ENCODE results near the gene FRY. TPM values are rescaled to one million over a fixed set of nuclear protein-coding genes. Genes with fewer than 3 reads are reported as not detected.

The FRY gene
- total RNA-seq, 1 experiment from 2014 or later = 4.7 TPM

GRCh38 chr13:32031815-32032370 lies 319 bp downstream of the FRY start:
- peak overlapping the region; percentile 81 for H3K4me2 ChIP-seq
- intact Hi-C loops (cut with micrococcal nuclease; ENCODE audit: unreplicated experiment) = no loop called here
- DNase-seq = no peak
- BruUV-seq (replicated peaks) = no TSS peak
- peaks cover 10% of the 10 kb centered on the region for H3F3A ChIP-seq (ENCODE audit: insufficient read depth, low read depth)
- no peaks in the 10 kb centered on the region for H4K20me1 ChIP-seq (ENCODE audit: insufficient read depth)
- no peaks in the 10 kb centered on the region for H3K36me3 ChIP-seq (ENCODE audit: low read depth)
- H2AFZ ChIP-seq = peak overlapping the region; percentile 90
- ChIA-PET CTCF (interaction anchor here (0.7 kb wide), 1 partner anchor 118 kb away, joined by 22 read pairs; no protein-coding TSS in a partner anchor), POLR2A (ENCODE audit: unreplicated experiment) (interaction anchor here (0.6 kb wide), 1 partner anchor 713 kb away, joined by 4 read pairs; no protein-coding TSS in a partner anchor)
- no peaks in the 10 kb centered on the region for H3K9me3 ChIP-seq (ENCODE audit: insufficient read depth, low read depth)
- peak overlapping the region; percentile 78 for H3K4me3 ChIP-seq
- no peaks in the 10 kb centered on the region for H3K9me2 ChIP-seq (ENCODE audit: insufficient read depth)
- TF ChIP-seq, protein P1, sequence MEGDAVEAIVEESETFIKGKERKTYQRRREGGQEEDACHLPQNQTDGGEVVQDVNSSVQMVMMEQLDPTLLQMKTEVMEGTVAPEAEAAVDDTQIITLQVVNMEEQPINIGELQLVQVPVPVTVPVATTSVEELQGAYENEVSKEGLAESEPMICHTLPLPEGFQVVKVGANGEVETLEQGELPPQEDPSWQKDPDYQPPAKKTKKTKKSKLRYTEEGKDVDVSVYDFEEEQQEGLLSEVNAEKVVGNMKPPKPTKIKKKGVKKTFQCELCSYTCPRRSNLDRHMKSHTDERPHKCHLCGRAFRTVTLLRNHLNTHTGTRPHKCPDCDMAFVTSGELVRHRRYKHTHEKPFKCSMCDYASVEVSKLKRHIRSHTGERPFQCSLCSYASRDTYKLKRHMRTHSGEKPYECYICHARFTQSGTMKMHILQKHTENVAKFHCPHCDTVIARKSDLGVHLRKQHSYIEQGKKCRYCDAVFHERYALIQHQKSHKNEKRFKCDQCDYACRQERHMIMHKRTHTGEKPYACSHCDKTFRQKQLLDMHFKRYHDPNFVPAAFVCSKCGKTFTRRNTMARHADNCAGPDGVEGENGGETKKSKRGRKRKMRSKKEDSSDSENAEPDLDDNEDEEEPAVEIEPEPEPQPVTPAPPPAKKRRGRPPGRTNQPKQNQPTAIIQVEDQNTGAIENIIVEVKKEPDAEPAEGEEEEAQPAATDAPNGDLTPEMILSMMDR (conservative IDR thresholded peaks at IDR 0.05) = no peak
- no peak for TF ChIP-seq EZH2 (IDR thresholded peaks at IDR 0.05; ENCODE audit: low read depth)
- no peaks in the 10 kb centered on the region for H3K79me2 ChIP-seq (ENCODE audit: low read depth)
- peaks cover 30% of the 10 kb centered on the region for H3K4me1 ChIP-seq (replicated peaks; ENCODE audit: insufficient read depth)
- H3K27ac ChIP-seq = no peak overlapping the region
- H3K27me3 ChIP-seq (ENCODE audit: insufficient read depth, low read depth) = no peaks in the 10 kb centered on the region

GRCh38 chr13:32032759-32033158 lies 1.2 kb downstream of the FRY start:
- TF ChIP-seq EZH2 (IDR thresholded peaks at IDR 0.05; ENCODE audit: low read depth) = no peak
- TF ChIP-seq, protein P1 (conservative IDR thresholded peaks at IDR 0.05) = no peak
- Histone ChIP-seq H4K20me1 (ENCODE audit: insufficient read depth) (no peaks in the 10 kb centered on the region), H2AFZ (no peak overlapping the region), H3F3A (ENCODE audit: insufficient read depth, low read depth) (peaks cover 10% of the 10 kb centered on the region), H3K4me2 (no peak overlapping the region), H3K36me3 (ENCODE audit: low read depth) (no peaks in the 10 kb centered on the region), H3K4me3 (no peak overlapping the region), H3K27ac (no peak overlapping the region), H3K9me2 (ENCODE audit: insufficient read depth) (no peaks in the 10 kb centered on the region), H3K79me2 (ENCODE audit: low read depth) (no peaks in the 10 kb centered on the region), H3K4me1 (replicated peaks; ENCODE audit: insufficient read depth) (peaks cover 30% of the 10 kb centered on the region), H3K9me3 (ENCODE audit: insufficient read depth, low read depth) (no peaks in the 10 kb centered on the region), H3K27me3 (ENCODE audit: insufficient read depth, low read depth) (no peaks in the 10 kb centered on the region)
- CTCF ChIA-PET = no interaction called here
- no TSS peak for BruUV-seq (replicated peaks)
- DNase-seq = no peak
- POLR2A ChIA-PET (ENCODE audit: unreplicated experiment) = no interaction called here
- intact Hi-C loops (cut with micrococcal nuclease; ENCODE audit: unreplicated experiment) = no loop called here

- Histone ChIP-seq H3F3A (ENCODE audit: insufficient read depth, low read depth) (peaks cover 10% of the 10 kb centered on the region), H3K36me3 (ENCODE audit: low read depth) (no peaks in the 10 kb centered on the region), H4K20me1 (ENCODE audit: insufficient read depth) (no peaks in the 10 kb centered on the region), H3K4me1 (replicated peaks; ENCODE audit: insufficient read depth) (peaks cover 30% of the 10 kb centered on the region), H3K79me2 (ENCODE audit: low read depth) (no peaks in the 10 kb centered on the region), H3K9me2 (ENCODE audit: insufficient read depth) (no peaks in the 10 kb centered on the region), H3K4me2 (no peak overlapping the region), H3K4me3 (no peak overlapping the region), H3K9me3 (ENCODE audit: insufficient read depth, low read depth) (no peaks in the 10 kb centered on the region), H2AFZ (no peak overlapping the region), H3K27ac (no peak overlapping the region), H3K27me3 (ENCODE audit: insufficient read depth, low read depth) (no peaks in the 10 kb centered on the region)
- intact Hi-C loops (cut with micrococcal nuclease; ENCODE audit: unreplicated experiment) = no loop called here
- POLR2A ChIA-PET (ENCODE audit: unreplicated experiment) = no interaction called here
- BruUV-seq (replicated peaks) = no TSS peak
- CTCF ChIA-PET = no interaction called here
- DNase-seq = peak in 1 of 2 experiments; percentile 77
- TF ChIP-seq, protein P1 (conservative IDR thresholded peaks at IDR 0.05) = no peak
- no peak for TF ChIP-seq EZH2 (IDR thresholded peaks at IDR 0.05; ENCODE audit: low read depth)
Measured at GRCh38 chr13:32033744-32034143, 2.2 kb downstream of the FRY start.

Measured in PC-9 (cell line).